ENCODE results near the gene ZBTB16.
A peak's percentile ranks its signal among the peaks of the same experiment; 100 is the strongest.

The ZBTB16 gene

DNA sequence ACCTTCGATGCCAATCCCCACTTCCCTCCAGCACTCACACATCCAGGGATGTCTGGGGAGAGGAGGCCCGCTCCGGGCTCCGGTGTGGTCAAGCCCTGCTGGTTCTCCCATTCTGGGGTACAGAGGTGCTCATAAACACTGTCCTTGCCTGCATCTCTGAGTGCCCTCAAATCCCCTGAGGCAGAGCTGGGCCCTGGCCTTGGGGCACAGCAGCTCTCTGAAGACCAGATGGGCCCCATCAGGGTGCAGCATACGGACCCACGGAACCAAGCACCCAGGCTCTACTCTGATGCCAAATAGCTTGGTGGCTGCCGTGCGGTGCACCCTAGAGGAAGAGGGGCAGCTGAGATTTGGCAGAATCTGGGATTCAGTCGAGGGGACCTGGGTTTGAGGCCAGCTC, 201.0 kb downstream of the ZBTB16 start:
- peak; percentile 46 for DNase-seq (ENCODE audit: low spot score)

DNA sequence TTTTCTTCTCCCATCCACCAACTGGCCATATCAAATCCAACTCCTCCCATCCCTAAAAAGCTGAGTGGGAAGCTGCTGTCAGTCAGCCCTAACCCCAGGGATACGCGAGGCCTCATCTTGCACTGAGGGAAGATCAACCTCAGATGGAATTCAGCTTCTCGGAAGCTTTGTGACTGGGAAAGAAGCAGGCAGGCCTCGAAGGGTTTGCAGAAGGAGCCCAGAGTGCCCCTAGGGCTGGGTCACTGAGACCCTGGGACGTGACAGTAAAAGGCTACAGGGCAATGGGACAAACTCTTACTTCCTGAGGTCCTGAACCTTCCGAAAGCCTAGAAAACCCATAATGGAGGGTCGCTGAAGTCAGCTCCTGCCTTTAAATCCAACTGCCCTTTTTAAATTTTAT, 202.3 kb downstream of the ZBTB16 start:
- no peak for DNase-seq (ENCODE audit: low spot score)

DNA sequence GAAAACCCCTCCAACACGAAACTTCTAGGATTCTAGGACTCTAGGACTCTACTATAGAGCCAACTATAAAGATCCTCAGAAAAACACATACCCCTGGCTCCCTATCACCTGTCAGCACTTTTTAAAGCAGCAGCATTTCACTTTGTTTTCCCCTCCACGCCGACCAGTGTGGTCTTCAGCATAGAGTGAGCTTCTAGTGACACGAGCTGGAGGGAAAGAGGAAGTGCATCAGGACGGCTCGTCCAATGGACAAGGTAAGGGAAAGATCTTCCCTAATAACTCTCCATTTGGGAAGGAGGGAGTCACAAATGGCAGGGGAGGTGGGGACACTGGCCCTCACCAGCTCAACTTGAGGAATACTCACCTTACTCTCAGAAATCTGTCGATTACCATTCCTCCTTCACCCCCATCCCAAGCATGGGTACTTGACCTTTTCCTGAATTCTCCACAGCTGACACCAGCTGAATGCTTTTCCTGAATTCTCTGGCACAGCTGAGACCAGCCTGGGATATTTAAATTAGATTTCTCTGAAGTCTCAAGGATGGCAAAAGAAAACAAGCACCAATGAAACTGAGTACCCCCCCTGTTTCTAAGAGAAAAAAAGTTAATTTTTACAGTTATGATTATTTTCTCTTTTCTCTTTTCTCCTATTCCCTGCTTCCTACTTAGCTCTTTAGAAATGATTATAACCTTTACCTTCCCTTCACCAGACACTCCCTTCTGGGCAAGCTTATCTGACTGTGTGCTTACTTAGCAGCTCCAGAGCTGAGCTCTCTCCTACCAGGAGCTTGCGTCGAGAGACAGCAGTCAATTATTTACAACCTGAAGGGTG, 203.4 kb downstream of the ZBTB16 start:
- DNase-seq (ENCODE audit: low spot score): peak; percentile 80

DNA sequence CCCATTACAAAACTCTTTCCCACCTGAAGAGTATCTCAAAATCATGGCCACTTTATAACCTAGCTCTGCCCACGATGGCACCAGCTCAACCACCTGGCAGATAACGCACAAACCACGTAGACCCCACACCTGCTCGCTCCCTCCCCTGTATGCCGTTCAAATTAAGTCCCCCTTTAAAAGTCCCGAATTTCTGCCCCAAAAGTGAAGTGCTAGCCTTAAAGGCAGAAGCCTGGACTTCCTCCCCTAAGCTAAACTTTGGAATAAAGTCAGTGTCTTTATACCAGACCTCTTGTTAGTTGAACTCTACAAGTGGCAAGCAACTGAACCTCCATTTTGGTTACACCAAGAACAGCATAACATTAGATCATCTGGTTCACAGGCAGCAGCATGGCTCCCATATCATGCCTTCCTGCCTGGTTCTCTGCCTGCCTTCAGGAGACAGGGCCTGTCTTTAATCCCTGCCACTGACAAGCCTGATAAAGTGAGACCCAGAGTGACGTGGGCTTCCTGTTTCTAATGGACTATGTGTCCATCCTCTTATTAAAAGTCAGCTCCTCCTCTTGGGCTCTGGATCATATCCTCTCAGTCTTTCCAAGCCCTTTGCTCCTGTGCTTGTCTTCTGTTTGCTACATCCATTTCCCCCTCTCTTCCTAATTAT, 204.1 kb downstream of the ZBTB16 start:
- no peak for DNase-seq (ENCODE audit: low spot score)

DNA sequence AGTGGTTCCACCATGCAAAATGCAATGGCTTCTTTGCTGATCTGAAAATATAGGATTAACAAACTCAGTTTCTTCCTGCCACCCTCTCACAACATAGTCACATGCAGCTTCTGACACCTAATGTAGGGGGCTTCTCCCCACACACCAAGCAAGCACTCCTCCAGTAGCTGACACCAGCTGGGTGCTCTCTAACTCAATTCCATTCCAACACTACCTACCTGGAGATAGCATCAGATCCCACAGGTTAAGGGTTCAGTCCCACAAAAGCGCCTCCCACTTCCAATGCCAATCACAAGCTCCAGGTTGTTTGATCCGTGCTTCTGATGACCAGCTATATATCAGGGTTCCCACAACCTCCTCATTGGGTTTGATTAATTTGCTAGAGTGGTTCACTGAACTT, 204.9 kb downstream of the ZBTB16 start:
- no peak for DNase-seq (ENCODE audit: low spot score)

DNA sequence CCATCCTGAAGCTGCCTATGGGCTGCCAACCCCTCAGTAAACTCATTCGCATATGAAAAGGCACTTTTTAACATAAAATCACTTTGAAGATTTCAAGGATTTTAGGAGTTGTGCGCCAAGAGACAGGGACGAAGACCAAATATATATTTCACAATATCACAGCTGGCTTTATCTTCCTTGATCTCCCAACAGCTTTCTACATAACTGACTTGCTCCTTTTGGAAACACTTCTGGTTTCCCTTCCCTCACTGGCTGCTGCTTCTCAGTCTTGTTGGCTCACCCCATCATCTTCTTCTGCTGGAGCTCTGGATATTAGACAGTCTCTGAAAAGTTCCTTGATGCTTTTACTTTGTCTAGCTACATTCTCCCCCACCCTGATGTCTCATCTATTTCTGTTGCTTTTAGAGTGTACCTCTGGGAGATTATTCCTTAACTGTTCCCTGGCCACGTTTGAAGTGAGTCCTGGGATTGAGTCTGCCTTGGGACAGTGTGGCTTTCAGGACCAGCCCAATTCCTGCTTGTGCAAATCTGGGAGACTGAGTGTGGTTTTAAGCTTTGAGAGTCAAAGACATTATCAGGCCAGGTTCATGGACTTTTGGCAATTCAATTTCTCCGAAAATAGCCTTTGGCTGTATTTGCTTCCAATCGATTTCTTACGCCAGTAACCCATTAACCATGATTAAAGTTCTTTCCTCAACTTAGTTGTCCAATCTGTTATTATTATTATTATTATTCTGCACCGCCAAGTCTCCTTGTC, 205.8 kb downstream of the ZBTB16 start:
- DNase-seq (ENCODE audit: low spot score): no peak

DNA sequence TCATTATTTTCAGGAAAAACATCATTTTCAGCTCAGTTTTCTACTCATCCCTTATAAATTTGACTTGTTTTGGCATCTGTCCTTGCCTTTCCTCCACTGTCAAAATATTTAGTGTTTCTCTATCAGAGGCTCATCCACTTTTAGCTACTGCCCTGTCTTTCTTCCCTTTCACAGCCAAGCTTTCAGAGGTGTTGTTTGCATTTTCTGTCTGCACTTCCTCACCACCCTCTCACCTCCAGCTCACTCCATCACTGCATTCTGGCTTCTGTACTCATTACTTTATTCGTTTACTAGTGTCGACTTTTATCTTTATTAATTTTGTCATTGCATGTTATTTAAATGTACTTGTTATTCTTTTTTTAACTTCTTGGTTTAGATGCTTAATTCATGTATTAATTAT, 210.0 kb downstream of the ZBTB16 start:
- DNase-seq (ENCODE audit: low spot score): no peak

DNA sequence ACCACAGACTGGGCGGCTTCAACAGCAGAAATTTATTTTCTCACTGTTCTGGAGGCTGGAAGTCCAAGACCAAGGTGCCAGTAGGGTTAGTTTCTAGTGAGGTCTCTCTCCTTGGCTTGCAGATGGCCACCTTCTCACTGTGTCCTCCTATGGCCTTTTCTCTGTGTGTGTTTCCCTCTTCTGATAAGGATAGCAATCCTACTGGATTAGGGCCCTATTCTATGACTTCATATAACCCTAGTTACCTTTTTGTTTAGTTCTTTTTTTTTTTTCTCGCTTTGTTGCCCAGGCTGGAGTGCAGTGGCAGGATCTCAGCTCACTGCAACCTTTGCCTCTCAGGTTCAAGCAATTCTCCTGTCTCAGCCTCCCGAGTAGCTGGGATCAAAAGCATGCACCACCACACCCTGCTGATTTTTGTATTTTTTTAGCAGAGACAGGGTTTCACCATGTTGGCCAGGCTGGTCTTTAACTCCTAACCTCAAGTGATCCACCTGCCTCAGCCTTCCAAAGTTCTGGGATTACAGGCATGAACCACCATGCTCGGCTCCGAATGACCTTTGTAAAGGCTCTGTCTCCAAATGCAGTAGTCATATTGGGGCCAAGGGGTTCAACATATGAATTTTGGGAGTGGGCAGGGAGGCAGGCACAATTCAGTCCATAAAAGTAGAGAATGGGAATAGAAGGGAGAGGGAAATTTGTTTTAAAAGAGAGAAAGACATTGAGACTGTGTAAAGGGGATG, 211.2 kb downstream of the ZBTB16 start:
- DNase-seq (ENCODE audit: low spot score): no peak

DNA sequence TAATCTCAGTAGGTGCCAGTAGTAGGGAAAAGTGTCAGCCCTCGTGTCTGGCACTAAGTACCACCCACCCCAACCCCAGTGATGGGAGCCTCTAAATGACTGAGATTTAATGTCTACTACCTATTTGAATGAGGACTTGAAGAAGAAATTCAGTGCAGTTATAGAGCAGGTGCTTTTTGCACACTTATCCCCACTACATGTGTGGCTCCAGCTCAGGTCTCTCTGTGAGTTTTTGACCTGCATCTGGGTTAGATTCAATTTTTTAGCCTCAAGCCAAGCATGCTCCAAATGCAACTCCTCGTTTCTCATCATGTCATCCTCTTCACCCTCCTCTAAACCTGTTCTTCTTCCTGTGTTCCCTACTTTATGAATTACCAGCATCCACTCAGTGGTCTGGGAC, 211.8 kb downstream of the ZBTB16 start:
- no peak for DNase-seq (ENCODE audit: low spot score)

DNA sequence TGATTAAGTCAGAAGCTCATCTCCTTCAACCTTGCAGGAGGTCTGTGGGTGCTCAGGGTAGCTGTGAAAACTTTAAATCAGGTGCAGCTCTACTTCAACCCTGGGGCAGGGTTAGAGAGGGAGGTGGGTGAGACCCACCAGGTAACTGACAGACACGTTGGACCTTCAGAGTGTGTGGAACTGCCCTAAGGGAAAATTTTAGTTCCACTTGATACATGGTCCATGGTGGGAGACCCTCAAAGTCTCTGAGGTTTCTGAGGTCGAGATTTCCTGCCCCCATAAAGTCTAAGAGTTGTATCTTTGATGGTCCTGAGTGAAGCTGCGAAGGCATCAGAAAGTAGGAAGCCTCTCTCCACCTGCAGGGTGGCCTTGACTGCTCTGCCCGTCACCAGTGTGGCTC, 212.8 kb downstream of the ZBTB16 start:
- no peak for DNase-seq (ENCODE audit: low spot score)

DNA sequence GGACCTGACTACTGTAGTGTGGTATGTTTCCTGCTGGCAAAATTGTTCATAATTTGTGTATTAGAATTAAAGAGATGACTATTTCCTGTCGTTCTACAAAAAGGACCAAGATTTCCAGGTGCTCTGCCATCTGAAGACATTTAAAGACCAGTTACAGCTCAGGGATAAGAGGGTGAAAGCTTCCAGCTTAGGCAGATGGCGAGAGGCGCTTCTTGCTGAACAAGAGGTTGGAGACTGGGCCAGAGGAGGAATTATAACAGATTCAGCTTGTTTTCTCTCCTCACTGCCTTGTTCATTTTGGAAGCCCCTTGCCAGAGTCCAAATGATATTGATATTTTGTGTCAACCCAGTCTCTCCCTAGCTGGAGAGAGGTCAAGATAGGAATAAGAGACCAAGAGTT, 213.6 kb downstream of the ZBTB16 start:
- DNase-seq (ENCODE audit: low spot score): peak; percentile 82

DNA sequence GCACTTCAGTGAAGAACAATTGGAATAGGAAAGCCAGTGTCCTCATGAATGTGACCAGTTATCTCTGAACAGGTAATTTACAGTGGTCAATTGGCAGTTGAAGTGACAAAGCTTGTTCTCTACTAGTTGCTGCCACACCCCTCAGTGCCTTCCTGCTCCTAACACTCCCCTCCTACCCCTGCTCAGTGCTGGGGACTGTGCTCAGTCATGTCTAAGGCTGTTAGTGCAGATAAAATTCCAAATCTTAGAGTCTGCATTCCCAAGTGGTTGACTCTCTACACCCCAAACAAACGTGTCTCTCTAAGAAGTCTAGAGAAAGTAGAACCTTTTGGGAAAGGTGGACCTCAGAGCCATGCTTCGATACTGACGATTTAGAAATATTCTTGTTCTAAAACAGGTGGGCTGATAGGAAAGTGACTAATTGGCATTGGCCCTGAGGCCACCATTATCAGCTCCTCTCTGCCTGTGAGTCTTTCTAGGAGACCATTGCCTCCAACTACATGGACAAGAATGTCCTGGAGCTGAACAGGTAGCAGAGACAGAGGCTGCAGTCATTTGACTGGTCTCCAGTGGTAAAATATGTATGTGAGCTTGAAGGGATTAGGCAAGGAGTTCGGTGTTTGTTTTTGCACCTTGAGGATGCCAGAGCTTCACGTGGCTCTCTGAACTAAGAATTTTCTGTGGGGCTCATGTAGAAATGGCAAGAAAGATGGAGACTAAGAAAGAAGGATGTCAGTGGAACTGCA, 214.6 kb downstream of the ZBTB16 start:
- DNase-seq (ENCODE audit: low spot score): no peak

DNA sequence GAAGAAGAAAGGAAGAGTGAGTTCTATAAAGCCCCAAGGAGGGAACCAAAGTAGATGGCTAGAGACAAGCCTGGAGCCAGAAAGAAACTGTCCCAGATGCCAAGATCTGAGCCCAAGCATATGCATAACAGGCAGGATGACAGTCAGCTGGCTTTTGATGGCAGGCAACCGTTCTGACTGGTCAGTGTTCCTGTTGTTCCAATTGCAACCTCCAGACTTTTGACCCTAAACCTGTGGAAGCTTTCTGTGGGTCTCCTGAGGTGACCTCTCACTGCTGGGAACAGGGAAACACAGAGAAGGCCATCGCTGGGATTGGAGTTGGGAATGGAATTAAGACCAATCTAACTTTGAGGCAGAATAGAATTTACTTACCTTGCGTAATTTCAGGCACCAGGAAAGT, 215.1 kb downstream of the ZBTB16 start:
- DNase-seq (ENCODE audit: low spot score): no peak

DNA sequence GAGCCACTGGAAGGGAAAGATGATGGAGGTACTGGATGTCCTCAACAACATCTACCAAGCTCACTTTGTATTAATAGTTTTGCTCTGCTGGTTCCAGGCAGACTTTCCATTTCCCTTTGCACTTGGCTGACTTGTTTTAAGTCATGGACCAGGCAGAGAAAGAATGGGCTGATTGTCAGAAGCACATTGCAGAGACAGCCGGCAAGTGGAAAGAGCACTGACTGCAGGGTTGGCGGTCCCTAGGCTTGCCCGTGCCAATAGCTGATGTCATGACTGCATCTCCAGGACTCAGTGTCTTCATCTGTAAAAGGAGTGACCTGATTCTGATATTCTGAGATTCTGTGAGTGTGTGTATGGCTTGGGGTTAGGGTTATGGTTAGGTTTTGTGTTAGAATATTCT, 215.8 kb downstream of the ZBTB16 start:
- peak; percentile 90 for DNase-seq (ENCODE audit: low spot score)

DNA sequence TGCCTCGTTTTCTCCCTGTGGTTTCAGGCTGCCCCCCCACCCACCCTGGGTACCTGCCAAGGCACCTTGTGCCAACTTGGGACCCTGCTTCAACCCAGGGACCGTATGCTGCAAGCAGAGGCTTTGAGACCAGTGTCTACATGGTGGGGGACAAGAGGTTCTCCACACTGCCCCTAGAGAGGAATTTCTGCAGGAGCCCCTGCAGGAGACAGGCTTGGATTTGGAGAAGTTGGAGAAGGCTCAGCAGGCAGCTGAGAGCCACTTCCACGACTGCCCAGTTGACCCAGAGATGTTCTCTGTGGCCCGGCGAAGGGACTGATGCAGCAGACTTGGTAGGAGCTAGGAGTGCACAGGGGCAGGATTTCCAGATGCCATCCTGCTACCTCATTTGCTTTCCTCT, 216.6 kb downstream of the ZBTB16 start:
- no peak for DNase-seq (ENCODE audit: low spot score)

DNA sequence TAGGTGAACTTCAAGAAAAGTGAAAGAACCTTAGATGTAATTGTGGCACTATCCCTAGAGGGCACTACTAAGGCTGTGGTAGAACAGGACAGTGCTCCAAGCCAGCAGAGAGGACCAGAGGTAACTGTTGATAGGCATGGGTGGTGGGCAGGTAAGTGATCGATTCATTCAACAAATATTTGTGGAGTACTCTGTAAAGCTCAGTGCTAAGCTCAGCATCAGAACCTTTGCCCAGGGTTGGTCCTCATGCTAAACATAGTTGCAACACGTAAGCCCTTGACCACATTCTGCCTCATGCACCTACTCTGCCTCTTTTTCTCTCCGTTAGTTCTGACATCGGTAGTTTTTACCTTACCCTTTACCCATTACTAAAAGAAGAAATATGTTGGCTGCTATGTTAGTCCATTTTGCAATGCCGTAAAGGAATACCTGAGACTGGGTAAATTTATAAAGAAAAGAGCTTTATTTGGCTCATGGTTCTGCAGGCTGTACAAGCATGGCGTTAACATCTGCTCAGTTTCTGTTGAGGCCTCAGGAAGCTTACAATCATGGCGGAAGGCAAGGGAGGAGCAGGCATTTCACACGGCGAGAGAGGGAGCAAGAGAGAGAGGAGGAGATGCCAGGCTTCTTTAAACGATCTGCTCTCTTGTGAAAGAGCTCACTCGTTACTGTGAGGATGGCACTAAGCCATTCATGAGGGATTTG, 218.3 kb downstream of the ZBTB16 start:
- DNase-seq (ENCODE audit: low spot score): no peak

DNA sequence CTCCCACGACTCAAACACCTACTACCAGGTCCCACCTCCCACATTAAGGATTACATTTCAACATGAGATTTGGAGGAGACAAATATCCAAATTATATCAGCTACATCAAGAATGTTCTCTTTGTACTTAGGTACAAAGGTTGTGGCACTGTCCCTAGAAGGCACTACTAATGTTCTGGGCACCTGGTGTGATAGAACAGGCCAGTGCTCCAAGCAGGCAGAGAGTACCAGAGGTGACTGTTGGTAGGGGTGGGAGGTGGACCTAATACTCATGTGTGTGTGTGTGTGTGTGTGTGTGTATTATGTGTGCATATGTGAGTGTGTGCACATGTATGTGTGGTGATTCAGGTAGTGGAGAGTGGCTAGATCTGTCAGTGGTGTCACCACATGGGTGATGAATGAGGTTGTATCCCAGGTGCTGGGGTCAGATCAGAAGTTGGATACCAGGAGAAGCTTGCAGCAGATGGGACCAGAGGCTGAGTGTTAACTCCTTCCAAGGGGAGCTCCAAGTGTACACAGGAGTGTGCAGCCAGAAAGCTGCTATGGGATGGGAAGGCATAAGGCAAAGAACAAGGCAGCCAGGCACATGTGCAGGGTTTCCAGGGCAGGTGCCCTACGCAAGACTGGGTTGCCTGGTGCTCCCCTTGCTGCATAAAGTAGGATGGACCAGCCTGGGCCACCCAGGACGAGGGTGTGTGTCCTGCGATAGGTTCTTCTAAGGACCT, 219.0 kb downstream of the ZBTB16 start:
- DNase-seq (ENCODE audit: low spot score): no peak

DNA sequence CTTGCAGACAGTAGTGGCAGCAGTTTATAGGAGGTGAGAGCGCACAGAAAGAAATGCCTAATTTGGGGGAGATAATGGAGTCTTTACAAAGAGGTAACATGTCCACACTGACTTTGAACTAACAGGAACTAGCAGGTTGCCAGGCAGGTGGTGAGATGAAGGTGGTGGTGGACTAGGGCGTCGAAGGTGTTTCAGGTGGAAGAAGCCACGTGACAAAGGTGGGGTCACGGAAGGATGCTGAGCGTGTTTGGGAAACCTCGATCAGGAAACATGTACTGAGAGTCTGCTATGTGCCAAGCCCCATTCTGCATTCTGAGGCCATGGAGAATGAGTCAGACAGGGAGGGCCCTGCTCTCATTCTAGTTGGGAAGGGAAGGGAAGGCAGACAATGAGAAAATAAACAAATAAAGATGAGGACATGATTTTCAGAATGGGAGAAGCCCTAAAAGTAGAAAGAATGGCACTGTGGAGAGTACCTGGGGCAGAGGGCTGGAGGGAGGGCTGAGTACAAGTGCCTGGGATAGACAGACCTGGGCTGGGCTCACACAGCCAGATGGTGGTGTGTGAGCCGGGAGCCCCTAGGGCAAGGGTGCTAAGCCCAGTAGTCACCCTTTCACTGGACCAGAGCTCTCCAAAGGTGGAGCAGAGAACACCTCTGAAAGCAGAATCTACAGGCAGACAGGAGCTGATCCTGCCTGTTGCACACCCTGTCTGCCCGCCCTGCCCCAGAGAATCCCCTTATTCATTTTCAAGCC, 220.5 kb downstream of the ZBTB16 start:
- DNase-seq (ENCODE audit: low spot score): no peak

DNA sequence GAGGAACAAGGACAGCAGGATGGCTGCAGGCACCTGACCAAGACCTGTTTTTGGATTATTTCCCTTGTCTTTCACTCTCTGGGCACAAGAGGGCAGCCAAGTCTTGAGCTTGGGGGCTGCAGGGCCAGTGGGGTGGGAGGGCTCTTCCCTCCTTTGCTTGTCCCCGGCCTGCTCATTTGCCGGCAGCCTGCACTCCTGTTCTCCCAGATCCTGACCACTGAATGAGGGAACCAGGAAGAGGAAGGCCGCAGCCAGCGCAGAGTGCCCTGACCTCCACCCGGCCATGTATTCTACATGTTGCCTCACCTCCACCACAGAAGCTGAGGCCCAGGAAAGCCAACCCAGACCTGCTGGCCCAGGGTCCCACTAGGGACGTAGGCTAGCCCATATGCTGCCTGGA, 221.2 kb downstream of the ZBTB16 start:
- peak; percentile 58 for DNase-seq (ENCODE audit: low spot score)

All from cerebellar cortex (tissue), 1 donor.